ENCODE measurements around the gene ZNF423.

The ZNF423 gene

DNA sequence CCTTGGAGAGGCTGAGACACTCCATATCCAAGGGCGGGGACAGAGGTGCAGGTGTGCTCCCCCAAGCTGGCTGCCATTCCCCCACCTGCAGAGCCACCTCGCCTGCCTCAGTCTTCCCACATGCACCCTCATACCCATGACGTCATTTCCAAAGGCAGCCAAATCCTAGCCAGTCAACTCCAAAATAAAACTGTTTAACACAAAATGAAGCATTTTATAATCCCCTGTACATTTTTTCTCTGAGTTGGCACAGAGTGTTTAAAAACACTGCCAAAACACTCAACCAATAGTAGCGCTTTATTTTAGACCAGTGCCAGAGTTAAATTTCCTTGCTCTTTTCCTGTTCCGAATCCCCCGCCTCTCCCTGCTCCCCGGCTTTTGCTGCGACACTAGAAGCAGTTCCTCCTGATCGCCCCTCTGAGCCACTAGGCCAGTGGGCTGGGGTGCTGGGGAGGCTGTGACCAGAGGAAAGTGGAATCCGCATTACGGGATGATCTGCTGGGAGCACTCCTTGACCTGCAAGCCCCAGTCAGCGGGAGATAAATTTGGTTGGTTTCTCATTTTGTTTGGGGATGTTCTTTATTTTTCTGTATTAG, 139.5 kb downstream of the ZNF423 start:
- no peak for DNase-seq

DNA sequence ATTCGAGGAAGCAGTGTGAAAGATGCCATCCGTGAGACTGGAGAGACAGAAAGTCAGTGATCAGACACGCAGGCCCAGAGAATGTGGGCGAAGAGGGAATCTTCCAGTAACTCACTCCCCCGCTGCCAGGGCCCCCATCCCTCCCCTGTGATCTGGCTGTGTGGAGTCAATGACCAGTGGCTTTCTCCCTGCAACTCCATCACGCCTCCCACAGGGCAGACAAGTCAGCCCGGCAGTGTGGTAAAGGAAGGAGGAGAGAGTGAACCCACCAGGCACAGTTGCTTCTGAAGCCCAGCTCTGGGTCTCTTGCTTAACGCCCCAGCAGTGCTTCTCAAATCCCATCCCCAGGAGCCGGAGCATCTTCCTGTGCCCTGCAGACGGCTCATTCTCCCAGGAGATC, 142.1 kb downstream of the ZNF423 start:
- no peak for DNase-seq

DNA sequence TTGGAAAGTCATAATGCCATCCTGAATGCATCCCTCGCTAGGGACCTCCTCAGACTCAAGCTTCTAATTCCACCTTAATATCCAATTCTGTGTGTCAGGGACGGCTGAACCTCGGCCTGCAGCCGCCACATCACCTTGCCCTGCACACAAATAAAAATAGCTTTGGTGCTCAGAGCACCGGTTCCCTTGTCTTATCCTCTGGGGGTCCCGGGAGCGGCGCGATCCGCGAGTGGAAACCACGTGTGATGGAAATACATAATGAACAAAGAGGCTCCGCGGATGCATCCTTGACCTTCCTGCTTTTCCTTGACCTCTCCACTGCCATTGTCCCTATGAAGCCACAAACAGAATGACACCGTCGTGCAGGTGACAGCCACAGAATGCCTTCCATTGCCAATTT, 143.4 kb downstream of the ZNF423 start:
- no peak for DNase-seq

DNA sequence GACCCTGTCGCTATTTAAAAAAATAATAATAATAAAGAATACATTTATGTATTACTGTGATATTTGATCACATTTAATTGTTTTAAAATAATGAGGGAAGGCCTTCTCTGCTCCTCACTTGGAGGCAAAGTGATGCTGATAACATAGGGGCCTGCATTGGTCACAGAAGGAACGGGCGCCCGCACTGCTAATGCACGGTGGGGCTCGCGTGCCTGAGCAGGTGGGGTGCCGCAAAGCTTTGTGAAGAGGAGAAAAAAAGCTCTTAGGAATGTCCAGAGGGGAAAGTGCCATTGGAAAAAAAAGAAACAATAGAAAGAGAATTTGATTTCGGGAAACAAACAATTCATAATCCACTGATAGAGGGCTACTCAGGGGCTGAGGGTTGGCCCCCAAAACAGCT, 143.8 kb downstream of the ZNF423 start:
- no peak for DNase-seq

DNA sequence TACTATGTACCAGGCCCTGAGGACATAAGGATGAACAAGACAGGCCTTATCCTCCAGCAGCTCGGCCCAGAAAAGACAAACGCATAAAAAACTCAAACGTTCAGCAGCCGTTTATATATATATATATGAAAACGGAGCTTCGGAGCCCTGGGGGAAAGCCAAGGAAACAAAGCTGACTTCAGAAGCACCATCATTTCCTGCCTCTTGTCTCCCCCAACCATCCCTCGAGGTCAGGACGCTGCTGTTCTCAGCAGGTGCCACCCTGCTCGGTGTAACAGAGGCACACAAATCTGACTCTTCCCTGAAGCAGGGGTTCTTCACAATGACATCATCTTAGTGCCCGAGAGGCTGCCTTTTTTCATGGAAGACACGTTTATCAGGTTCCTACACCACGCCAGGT, 146.9 kb downstream of the ZNF423 start:
- no peak for DNase-seq

DNA sequence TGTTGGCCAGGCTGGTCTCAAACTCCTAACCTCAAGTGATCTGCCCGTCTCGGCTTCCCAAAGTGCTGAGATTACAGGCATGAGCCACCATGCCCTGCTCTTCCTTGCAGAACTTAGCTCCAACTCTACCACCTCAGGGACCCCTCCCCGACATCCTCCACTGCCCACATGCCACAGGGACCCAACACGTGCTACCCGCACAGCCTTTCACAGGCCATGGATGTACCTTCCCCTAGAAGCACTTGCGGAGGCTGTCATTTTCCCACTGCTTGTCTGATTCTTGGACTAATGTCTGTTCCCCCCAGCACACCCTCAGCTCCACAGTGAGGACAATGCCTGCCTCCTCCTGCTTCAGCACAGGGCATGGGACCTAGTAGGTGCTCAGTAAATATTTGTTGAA, 147.4 kb downstream of the ZNF423 start:
- no peak for DNase-seq

DNA sequence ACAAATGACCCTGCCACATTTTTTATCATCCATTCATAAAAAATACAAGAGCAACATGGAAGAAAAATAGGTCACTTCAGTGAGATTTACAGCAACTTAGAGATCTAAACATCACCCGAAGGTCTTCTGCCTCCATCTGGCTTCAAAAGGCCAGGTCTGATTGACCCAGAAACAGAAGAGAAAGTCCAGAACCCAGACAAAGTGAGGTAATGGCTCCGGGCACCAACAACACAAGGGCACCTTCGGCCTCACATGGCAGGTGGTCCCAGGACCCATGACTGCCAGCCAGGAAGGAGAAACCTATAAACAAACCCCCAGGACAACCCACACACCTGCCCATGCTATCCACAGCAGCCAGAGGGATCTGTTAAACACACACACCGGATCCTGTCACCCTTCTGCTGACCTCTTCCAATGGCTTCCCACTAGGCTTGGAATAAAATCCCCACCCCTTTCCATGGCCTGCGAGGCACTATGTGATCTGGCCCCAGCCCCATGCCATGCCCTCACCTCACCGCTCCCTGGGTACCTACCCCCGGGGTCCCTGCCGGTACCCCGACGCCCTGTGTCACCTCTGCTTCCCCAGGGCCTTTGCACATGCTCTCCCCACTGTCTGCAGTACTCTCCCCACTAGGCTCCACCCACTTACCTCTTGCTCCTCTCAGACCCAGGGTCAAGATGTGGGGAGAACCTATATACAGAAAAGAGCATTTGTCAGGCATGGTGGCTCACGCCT, 149.1 kb downstream of the ZNF423 start:
- DNase-seq = no peak

DNA sequence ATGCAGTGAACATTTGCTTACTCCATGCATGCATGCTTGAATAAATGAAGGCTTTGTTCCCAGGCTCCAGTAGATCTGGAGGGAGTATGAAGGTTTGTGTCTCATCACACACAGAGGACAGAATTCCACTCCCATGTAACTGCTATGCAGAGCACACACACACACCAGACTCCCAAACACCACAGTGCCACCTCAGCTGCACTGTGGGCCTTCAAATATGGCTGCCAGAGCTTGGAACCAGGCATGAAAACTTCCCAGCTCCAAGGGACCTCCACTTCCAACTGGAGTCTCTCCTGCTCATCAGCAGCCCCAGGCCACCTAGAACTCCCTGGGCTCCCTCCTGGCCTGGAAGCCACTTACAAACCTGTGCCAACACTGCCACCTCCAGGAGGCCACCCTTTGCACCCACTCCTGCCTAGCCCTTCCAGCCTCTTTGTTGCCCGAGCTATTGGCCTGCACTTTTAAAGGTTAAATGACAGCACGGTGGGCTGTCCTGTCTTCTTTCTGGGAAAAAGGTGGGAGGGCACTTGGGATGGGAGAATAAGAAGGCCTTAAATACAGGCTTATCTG, 151.2 kb downstream of the ZNF423 start:
- no peak for DNase-seq

DNA sequence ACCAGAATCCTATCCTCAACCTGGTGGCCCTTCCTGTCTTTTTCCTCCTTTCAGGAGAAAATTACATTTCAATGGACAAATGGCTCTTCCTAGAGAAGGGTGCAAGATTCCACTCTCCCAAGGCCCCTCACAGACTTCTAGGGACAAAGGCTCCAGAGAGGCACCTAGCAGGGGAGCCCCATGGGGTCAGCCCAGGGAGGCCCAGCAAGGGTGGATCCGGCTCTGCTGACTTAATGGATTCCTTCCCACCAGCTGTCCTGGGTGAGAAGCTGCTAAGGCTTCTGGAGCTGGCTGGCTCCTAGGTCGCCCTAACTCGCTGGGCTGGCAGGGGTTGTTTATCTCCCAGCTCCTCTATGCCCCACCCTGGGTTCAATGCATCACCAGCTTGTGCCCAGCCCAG, 152.4 kb downstream of the ZNF423 start:
- no peak for DNase-seq

DNA sequence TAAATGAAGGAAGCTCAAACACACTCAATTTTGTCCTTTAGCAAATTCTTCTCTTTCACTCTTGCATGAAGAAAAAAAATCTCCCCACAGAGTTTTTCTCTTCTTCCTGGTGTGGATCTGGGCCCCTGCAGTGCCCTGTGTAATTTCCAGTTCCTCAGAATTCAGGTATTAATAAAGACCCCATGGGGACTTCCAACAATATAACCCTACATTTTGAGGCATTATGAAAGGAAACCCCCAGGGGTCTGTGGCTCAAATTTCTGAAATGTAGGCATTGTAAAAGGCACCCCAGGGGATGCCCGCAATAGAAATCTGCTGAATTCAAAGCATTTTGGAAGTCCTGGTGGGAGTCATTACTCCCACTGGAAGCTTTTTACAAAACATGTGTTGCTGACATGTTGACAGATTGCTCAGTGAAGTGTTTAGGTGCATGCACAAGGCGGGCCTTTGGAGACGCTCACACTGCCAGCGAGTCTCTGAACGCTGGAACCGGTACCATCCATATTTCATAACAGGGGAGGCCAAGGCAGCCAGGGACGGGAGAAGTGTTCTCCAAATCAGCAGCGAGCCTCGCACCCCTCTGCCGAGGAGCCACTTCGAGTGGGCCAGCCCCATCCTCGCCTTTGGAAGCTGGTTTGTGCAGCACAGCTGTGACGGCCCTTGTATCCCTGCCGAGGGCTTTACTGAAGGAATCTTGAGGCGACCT, 154.0 kb downstream of the ZNF423 start:
- DNase-seq = peak; percentile 82

DNA sequence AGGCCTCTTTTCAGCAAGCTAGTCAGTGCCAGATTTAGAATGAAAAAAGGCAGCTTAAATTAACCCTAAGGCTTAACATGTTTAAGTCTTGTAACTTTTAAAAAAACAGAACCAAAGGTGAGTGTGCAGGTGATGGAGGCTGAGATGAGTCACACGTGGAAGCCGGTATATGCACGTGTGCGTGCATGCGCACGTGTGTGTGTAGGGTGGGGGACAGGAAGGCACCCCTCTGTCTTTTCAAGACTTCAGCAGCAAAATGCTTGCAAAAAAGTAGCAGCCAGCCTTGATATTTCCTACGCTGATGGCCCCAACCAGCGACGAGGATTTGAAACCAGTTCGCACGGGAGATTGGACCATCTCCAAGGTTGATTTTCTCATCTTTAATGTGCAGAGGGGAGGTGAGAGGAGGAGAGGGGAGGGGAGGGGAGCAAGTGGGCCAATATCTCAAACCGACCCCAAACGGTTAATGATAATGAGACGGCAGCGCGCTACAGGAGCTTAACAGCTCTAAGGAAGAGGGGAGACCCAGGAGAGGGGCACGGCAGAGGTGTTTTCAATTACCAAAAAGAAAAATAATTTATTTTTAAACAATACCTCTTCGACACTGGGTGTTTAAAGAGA, 154.7 kb downstream of the ZNF423 start:
- no peak for DNase-seq

DNA sequence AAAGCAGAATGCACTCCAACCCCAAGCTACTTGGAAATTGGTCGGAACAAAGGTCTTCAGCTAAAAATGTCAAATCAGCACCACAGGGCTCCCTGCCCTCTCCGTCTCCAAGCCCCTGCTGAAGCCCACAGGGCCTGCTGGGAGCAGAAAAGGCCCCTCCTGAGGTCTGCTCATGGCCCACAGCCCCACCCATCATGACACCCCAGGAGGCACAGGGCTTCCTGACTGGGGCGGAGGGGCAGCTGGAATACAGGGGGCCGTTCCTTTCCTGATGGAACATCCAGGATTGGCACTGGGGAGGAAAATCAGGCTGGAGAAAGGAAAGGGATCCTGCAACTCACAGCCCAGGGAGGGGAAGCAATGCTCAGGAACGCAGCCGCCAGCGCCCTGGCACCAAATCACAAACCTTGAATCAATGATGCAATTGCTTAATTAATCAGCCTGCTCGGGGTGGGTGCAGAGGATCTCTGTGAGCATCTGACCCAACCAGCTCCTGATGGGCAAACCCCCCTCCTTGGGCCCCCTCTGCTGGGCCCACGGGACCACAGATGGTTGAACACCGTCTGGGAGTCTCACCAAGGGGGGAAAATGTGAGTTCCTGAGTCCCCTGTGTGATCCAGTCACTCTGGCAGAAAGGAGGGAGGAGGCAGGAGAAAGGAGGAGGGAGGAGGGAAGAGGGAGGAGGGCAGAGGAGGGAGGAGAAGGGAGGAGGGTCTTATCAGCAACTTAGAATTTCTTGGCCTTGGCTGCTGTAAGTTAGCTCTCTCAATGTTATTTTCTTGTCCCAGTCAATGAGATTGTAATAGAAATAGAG, 155.5 kb downstream of the ZNF423 start:
- peak; percentile 41 for DNase-seq

DNA sequence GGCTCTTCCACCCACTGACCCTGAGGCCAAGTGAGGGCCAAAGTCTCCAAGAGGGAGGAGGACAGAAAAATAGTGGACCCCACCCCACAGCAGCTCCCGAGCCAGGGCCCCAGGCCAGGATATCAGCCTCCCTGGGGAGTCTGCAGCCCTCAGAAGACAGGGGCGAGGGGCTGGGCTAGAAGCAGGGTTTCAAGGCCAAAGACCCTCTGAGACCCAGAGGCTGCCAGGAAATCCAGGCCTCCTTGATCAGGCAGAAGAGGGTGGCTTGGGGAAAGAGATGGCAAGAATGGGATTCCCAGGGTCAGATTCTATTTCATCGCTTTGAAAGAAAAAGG, 156.1 kb downstream of the ZNF423 start:
- DNase-seq = no peak

DNA sequence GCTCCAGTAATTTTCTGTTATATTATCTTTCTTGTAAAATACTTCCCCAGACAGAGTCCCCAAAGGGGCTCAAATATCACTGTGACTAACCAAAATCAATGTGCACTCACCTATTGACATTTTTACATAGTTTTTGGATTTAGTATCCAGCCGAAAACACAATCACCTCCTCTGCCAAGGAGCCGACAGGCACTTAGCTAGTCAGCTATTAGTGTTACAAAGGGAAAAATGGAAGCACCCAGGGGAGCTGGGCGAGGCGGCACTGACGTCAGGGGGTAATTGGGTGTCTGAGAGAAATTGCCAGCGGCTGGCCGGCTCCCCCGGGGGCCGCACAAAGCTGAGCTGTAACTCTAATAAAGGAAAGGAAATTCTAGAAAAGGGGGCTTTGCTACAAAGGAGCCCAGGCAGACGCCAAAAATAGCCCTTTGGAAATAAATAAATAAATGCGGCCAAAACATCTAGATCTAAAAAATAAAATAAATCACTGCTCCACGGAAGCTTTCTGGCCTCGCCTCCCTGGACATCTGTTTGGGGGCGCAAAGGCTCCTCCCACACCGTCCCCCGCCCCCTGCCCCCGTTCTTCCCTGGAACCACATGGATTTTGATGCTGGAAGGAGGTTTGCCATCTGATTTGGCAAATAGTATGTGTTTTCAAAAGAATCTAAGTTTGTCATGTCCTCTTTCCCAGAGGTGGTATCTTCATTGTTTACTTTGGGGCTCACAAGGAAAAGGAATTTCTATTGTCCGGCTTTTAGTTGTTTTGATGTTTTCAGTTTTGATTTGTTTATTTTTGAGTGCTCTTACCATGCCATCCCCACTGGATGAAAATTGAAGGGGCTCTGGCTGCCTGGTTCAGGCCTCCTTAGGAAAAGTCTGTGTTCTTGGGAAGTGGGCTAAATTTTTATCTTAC, 156.7 kb downstream of the ZNF423 start:
- DNase-seq = peak; percentile 42

DNA sequence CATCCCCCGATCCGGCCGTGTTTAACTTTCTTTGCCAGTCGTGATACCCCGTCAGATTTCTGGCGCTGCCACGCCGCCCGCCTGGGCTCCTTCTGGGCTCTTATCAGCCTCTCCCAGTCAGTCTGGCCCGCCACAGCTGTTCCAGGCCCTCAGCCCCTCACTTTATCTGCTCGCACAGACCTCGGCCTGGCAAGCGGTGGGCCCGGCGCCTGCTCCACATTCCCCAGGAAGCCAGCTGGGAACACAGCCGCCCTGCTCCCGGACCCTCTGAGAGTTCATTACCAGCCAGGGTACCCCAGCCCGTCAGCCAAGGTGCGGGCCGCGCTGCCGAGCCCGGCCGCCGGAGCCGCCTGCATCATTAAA, 157.5 kb downstream of the ZNF423 start:
- DNase-seq = no peak

DNA sequence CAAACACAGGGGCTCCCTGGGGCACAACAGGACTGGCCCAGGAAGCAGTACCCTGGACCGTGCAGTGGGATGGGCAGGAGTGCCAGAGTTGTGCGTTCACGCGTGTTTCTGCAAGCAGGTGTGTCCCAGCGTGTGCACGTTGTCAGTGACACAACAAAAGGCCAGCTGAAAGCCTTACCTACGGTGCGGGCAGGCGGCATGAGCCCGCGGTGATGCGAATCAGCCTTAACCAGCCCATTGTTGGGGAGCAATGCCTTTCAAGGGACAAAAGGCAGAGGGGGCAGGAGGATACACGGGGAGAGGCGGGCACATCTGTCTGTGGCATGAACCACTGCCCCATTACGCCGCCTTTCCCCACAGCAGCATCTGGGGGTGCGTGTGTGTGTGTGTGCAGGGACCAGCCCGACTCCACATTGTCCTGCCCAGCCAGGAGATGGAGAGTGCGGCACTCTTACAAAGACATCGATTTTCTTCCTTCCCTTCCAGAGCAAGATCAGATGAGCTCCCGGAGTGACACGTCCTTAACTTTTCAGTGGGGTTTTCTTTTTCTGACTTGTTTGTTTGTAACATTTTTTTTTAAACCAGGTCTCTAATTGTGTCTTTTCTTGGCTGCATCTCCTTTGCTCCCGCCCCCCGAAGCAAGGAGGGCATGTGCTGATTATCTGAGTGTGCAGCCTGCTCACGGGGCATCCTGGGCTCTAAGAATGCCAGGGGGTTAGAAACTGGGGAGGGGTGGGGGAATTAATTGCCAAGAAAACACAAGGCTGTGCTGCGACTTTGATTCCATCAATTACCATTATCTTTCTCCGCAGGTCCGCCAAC, 158.1 kb downstream of the ZNF423 start:
- DNase-seq = no peak

DNA sequence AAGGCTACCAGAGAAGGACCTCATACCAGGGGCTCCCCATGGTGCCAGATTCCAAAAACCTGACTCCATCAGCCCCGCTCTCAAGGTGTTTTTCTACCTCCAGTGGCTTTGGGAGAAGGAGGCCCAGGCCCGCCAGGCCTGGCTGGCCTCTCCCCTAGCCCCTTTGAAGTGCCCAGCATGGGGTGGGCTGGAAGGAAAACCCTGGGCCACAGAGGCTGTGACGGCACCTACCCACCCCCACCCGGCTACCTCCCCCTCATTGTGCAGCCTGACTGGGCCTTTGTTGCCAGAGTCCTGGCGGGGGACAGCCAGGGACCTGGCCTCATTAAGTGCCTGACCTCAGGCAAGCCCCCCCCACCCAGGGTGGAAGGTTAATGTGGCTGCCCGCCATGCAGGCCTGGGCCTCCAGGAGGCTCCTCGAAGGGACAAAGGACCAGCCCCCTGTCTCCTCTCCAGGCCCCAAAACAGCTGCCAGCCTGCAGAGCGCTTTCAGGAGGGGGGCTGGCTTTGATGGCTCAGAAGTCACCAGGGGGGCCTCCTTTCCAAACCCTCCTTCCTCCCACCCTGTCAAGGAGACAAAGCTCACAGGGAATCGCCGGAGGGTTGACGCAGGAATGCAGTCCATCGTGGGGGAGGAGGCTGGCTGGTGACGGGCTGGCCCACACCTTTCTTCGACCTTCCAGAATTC, 159.4 kb downstream of the ZNF423 start:
- DNase-seq = no peak

DNA sequence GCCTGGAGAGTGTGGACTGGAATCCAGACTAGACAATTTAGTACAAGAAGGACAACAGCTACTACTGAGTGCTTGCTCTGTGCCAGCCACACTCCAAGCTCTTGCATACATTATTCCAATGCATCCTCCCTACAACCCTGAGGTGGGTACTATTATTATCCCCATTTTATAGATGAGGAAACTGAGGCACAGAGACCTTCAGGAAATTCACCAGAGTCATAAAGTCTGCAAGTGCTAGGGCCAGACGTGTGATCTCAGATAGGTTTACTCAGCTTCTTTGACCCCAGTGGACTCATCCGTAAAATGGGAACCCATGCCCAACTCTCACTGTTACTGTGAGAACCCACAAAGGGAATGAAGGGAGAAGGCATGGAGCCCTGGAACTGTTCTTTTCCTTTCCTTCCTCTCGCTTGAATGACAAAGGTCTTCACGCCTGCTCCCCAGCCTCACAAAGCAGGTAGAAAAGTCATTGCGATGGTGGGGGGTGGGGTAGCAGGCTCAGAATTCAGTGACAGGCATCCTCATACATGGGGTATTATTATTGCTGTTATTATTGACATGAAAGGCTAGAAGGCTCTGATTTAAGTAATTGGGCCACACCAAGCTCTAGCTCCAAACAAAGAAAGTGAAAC, 160.0 kb downstream of the ZNF423 start:
- no peak for DNase-seq

DNA sequence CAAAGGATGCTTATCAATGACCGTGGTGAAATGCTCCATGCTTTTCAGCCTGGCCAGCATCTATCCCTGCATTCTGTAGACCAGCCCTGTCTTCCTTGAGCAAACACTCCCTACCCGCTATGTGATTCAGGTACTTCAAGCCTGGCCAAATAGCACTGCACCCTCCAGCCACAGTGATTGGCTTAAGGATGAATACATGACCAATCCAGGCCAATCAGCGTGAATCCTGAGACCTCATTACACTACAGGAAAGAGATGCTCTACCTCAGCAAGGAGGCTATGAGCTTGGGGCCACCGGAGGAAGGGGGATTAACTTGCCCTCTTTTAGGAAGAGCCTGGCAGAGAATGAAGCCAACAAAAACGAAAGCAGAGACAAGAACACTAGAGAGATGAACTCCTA, 162.5 kb downstream of the ZNF423 start:
- DNase-seq = no peak

DNA sequence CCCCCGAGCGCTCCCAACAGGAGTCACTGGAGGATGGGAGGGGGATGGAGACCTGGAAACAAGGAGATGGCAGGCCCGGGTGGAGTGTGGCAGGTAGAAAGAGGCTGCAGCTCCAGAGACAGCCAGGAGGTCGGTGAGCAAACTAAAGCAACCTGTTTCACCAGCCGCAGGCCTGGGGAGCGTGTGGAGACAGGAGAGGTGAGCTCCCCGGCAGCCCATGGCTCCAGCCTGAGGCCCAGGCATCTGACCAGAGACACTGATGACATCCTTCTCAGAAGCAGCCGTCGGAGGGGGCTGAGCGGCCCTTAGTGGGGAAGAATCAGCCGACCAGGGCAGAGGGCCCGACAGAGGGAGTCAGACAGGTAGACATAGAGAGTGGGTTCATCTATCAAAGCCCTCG, 165.1 kb downstream of the ZNF423 start:
- no peak for DNase-seq
